Panc1 (cell line): ENCODE results near the gene LAS1L. TPM values are rescaled to one million over a fixed set of nuclear protein-coding genes. Genes with fewer than 3 reads are reported as not detected.

Source experiments
- ATAC-seq: fragments of 200-7000 bp; cut with Tn5 transposase; 2 replicates; pipeline ENCODE4 v1.9.1; 2020; ENCODE audit warnings: mild to moderate bottlenecking, moderate library complexity
- Bru-seq: library from RNA; stranded (reverse); fragments of 400-500 nt; gene quantifications from one replicate; lab custom pipeline; 2021; lab: Mats Ljungman, UMichigan
- BruChase-seq, 2 experiments: library from RNA; stranded (reverse); fragments of 400-500 nt; gene quantifications; one replicate each; lab custom pipeline; 2021; lab: Mats Ljungman, UMichigan
- BruUV-seq: library from RNA; stranded (reverse); fragments of 400-500 nt; replicated peaks from 2 replicates; lab custom pipeline; 2021; lab: Mats Ljungman, UMichigan
- CTCF ChIA-PET: fragments of 300-600 bp; sonication (Branson Sonifier 250); formaldehyde crosslinking; loops from one replicate; lab custom pipeline; 2022; ENCODE audit warnings: antibody characterized with exemption; lab: Charles Lee
- POLR2A ChIA-PET: fragments of 300-600 bp; sonication (Branson Sonifier 250); formaldehyde crosslinking; loops from one replicate; lab custom pipeline; 2022; ENCODE audit warnings: antibody characterized with exemption; lab: Charles Lee
- DNase-seq: peaks from one replicate; pipeline ENCODE4 v3.0.0-alpha.2; 2010; ENCODE audit warnings: low read depth, low spot score
- H3K27ac ChIP-seq: 2 replicates; pipeline ENCODE4 v1.5.1; 2011; ENCODE audit warnings: mild to moderate bottlenecking, low read length, inconsistent platforms
- H3K27me3 ChIP-seq: fragments of 200-500 bp; sonication (Bioruptor generic); 2 replicates; pipeline ENCODE4 v1.6.0; 2014; ENCODE audit warnings: low read length, inconsistent platforms; ENCODE audit not compliant: control insufficient read depth, insufficient read depth
- H3K36me3 ChIP-seq: fragments of 200-500 bp; sonication (Bioruptor generic); 2 replicates; pipeline ENCODE4 v1.5.1; 2014; ENCODE audit warnings: inconsistent platforms, mild to moderate bottlenecking, low read length, moderate library complexity; ENCODE audit not compliant: control insufficient read depth, insufficient read depth
- H3K4me1 ChIP-seq: 2 replicates; pipeline ENCODE4 v1.5.1; 2011; ENCODE audit warnings: inconsistent platforms, mild to moderate bottlenecking, low read length, moderate library complexity; ENCODE audit not compliant: control insufficient read depth, insufficient read depth
- H3K4me3 ChIP-seq, 2 experiments: 2 replicates each; pipeline ENCODE4 v1.5.1; 2011 to 2012; ENCODE audit warnings: low read depth in 2 of 2, low read length in 2 of 2, mild to moderate bottlenecking in 2 of 2, inconsistent platforms in 1 of 2, moderate library complexity in 1 of 2
- H3K9me3 ChIP-seq: fragments of 200-500 bp; sonication (Bioruptor generic); 2 replicates; pipeline ENCODE4 v1.5.1; 2014; ENCODE audit warnings: low read depth, mild to moderate bottlenecking, inconsistent platforms, low read length, moderate library complexity; ENCODE audit not compliant: control insufficient read depth, insufficient read depth
- POLR2AphosphoS5 ChIP-seq: IDR thresholded peaks from 2 replicates; pipeline ENCODE4 v1.6.1; 2012; ENCODE audit warnings: mild to moderate bottlenecking, low read depth, low read length, moderate library complexity
- SIN3A ChIP-seq: IDR thresholded peaks from 2 replicates; pipeline ENCODE4 v1.6.1; 2012; ENCODE audit warnings: low read depth, mild to moderate bottlenecking, low read length, moderate library complexity, borderline replicate concordance; ENCODE audit not compliant: insufficient read depth
- TCF7L2 ChIP-seq: IDR thresholded peaks from 2 replicates; pipeline ENCODE4 v1.6.1; 2011; ENCODE audit warnings: mild to moderate bottlenecking, low read depth, low read length, inconsistent platforms
- in situ Hi-C: cut with HindIII; loops from 2 replicates; pipeline ENCODE4 v1.10.0; 2016; ENCODE audit warnings: low sequenced_read_pairs, low pct_unique_long_range_greater_than_20kb
- intact Hi-C: fragments of 100-400 bp; cut with micrococcal nuclease; formaldehyde crosslinking; loops from one replicate; pipeline ENCODE4 v1.10.0; 2022; ENCODE audit not compliant: unreplicated experiment
- long read RNA-seq: library from polyadenylated mRNA; unstranded; transcript quantifications from one replicate; pipeline ENCODE4 v2.0.0, GENCODE V29; 2021; ENCODE audit not compliant: unreplicated experiment
- polyA plus RNA-seq: library from polyadenylated mRNA; unstranded; fragments of >200 nt; gene quantifications from one replicate; pipeline ENCODE4 v1.2.1, GENCODE V29; 2012; ENCODE audit warnings: missing spikeins; ENCODE audit not compliant: insufficient read length
- total RNA-seq: library from RNA; stranded (reverse); gene quantifications from one replicate; pipeline ENCODE4 v1.2.1, GENCODE V29; 2021; ENCODE audit not compliant: unreplicated experiment
- TF ChIP-seq, protein P1 (sequence below): fragments of 450-650 bp; IDR thresholded peaks from 2 replicates; pipeline ENCODE4 v1.5.1; 2017; ENCODE audit warnings: mild to moderate bottlenecking
- TF ChIP-seq, protein P2 (sequence below), 2 experiments: IDR thresholded peaks; 2 replicates each; pipeline ENCODE4 v1.6.1; 2011 to 2012; ENCODE audit warnings: low read depth in 2 of 2, control low read depth in 1 of 2, low read length in 1 of 2, mild to moderate bottlenecking in 1 of 2, moderate library complexity in 1 of 2; ENCODE audit not compliant: insufficient read depth in 1 of 2

LAS1L gene
- total RNA-seq (56.4 TPM), Bru-seq, nascent RNA (percentile 84 among the genes with signal in this experiment), BruChase-seq, experiment 1, labeled RNA remaining after a 2-hour chase (percentile 83 among the genes with signal in this experiment), BruChase-seq, experiment 2, labeled RNA remaining after a 6-hour chase (percentile 86 among the genes with signal in this experiment)
- polyA plus RNA-seq = 49.8 TPM
- long read RNA-seq, transcript LAS1L-203 (14 exons, 2,439 nt) = minor isoform, 9 of 226 reads
- long read RNA-seq, transcript LAS1L-202 (13 exons, 2,386 nt) = major isoform, 149 of 226 reads
- long read RNA-seq, partial matches to known transcripts = 29 of 226 reads
- long read RNA-seq, other reads (novel, unspliced or antisense) = 39 of 226 reads

DNA sequence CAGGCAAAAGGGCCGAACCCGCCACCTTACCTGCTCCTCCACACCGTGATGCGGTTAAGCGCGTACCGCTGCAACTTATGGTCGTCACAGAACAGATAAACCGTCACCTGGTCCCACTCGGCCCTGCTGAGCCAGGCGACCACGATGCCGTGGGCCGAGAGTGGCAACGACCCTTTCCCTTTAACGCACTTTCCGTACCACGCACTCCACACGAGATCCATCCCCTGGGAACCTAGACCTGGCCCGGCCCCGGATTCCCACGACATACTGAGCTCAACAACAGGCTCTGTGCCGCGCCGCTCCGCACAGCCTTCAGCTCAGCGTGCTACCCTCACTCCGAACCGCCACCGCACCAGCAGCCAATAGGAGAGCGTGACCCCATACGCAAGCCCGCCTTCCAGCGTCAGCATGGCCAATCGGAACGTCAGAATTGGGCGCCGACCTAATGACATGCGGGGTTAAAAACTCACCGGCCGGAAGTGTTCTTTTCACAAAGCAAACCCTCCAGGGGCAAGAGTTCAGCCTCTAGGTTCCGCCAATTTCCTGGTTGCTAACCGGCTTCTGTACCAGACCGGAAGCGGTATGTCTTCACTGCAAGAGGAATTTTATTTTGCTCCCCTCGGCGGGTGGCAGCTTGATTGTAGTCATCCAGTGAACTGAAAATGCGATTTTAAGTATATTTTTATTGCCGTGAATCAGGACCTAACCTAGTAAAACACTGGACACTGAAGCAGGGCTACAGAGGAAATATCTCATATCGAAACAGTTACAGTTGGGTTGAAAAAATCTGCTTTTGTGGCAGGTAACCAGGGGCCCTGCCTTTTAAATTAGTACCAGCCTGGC is at the start of gene LAS1L:
TSS of gene LAS1L (minus strand) at position 338 of the 843 bp plus-strand sequence. CDS start at position 266, 72 bp downstream.
- POLR2A ChIA-PET = interaction anchor here (0.5 to 0.6 kb wide), 2 partner anchors 34 to 66 kb away, joined by 4 to 8 read pairs; no protein-coding TSS in a partner anchor
- ATAC-seq (peak; percentile 100), DNase-seq (peak; percentile 91)
- Histone ChIP-seq H3K4me3 (peak within 1 kb of the TSS; percentile 97 to 99), H3K4me1 (peaks cover 9% of the 10 kb centered on the region), H3K36me3 (no peaks in the 10 kb centered on the region; the same call in 1 of the 2 replicates), H3K27me3 (no peaks in the 10 kb centered on the region), H3K9me3 (no peaks in the 10 kb centered on the region), H3K27ac (peak within 1 kb of the TSS; percentile 90)
- CTCF ChIA-PET = no interaction called here
- intact Hi-C loops = no loop called here
- no TSS peak for BruUV-seq
- peak; percentile 40; the same call in 1 of the 2 replicates for TF ChIP-seq POLR2AphosphoS5
- peak; percentile 72; the same call in 1 of the 2 replicates for TF ChIP-seq SIN3A
- TF ChIP-seq TCF7L2 = peak; percentile 42; the same call in 1 of the 2 replicates
- TF ChIP-seq, protein P1, sequence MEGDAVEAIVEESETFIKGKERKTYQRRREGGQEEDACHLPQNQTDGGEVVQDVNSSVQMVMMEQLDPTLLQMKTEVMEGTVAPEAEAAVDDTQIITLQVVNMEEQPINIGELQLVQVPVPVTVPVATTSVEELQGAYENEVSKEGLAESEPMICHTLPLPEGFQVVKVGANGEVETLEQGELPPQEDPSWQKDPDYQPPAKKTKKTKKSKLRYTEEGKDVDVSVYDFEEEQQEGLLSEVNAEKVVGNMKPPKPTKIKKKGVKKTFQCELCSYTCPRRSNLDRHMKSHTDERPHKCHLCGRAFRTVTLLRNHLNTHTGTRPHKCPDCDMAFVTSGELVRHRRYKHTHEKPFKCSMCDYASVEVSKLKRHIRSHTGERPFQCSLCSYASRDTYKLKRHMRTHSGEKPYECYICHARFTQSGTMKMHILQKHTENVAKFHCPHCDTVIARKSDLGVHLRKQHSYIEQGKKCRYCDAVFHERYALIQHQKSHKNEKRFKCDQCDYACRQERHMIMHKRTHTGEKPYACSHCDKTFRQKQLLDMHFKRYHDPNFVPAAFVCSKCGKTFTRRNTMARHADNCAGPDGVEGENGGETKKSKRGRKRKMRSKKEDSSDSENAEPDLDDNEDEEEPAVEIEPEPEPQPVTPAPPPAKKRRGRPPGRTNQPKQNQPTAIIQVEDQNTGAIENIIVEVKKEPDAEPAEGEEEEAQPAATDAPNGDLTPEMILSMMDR = no peak
- in situ Hi-C loops = no loop called here

DNA sequence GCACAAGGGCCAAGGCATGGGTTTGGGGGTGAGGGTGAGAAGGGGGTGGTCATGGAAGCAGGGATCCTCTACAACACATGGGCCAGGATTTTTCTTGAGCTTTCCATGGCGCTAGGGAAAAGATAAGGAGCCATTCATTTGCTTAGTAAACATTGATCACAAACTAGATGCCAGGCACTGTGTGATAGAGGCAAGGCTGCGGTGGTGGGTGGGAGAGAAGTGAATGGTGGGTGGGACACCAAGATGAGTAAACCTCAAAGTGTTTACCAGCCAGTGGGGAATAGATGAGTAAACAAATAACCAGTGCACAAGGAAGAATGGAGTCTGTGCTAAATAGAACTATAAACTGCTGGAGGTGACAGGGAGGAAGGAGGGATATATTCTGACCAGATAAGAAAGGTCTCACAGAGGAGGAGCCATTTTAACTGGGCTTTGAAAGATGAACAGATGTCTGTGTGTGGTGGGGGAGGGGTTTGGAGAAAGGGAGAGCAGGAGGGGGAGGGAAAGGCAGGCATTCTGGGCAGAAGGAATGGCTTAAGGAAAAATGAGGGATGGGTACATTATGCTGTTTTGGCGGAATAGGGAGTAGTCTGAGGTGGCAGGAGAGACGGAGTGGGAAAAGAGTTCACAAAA is 48.0 kb upstream of the LAS1L start:
- Histone ChIP-seq H3K4me3 (no peak overlapping the region), H3K27me3 (no peaks in the 10 kb centered on the region; the same call in 1 of the 2 replicates), H3K9me3 (no peaks in the 10 kb centered on the region), H3K36me3 (no peaks in the 10 kb centered on the region), H3K27ac (no peak overlapping the region), H3K4me1 (no peaks in the 10 kb centered on the region; the same call in 1 of the 2 replicates)
- no peak for DNase-seq
- no TSS peak for BruUV-seq
- ATAC-seq = no peak
- intact Hi-C loops = loop anchor here (5.0 to 10.0 kb wide), 3 partner anchors 405 to 1145 kb away; no protein-coding TSS in a partner anchor
- ChIA-PET POLR2A (no interaction called here), CTCF (interaction anchor here (0.7 kb wide), 1 partner anchor 53 kb away, joined by 3 read pairs; no protein-coding TSS in a partner anchor)
- TF ChIP-seq, protein P1 = no peak
- no peak for TF ChIP-seq POLR2AphosphoS5
- no peak for TF ChIP-seq SIN3A
- no peak for TF ChIP-seq TCF7L2
- TF ChIP-seq, protein P2, sequence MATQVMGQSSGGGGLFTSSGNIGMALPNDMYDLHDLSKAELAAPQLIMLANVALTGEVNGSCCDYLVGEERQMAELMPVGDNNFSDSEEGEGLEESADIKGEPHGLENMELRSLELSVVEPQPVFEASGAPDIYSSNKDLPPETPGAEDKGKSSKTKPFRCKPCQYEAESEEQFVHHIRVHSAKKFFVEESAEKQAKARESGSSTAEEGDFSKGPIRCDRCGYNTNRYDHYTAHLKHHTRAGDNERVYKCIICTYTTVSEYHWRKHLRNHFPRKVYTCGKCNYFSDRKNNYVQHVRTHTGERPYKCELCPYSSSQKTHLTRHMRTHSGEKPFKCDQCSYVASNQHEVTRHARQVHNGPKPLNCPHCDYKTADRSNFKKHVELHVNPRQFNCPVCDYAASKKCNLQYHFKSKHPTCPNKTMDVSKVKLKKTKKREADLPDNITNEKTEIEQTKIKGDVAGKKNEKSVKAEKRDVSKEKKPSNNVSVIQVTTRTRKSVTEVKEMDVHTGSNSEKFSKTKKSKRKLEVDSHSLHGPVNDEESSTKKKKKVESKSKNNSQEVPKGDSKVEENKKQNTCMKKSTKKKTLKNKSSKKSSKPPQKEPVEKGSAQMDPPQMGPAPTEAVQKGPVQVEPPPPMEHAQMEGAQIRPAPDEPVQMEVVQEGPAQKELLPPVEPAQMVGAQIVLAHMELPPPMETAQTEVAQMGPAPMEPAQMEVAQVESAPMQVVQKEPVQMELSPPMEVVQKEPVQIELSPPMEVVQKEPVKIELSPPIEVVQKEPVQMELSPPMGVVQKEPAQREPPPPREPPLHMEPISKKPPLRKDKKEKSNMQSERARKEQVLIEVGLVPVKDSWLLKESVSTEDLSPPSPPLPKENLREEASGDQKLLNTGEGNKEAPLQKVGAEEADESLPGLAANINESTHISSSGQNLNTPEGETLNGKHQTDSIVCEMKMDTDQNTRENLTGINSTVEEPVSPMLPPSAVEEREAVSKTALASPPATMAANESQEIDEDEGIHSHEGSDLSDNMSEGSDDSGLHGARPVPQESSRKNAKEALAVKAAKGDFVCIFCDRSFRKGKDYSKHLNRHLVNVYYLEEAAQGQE (IDR thresholded peaks at IDR 0.05; ENCODE audit: insufficient read depth in 1 of 2, low read depth in 2 of 2, low read length in 1 of 2) = no peak
- in situ Hi-C loops = no loop called here
